ENCODE results near the gene ACR.
"Not testable (repeated sequence)": the region's sequence is repeated elsewhere in the genome, so short reads cannot be mapped to it uniquely, and the experiment has no call there.

ACR gene

DNA sequence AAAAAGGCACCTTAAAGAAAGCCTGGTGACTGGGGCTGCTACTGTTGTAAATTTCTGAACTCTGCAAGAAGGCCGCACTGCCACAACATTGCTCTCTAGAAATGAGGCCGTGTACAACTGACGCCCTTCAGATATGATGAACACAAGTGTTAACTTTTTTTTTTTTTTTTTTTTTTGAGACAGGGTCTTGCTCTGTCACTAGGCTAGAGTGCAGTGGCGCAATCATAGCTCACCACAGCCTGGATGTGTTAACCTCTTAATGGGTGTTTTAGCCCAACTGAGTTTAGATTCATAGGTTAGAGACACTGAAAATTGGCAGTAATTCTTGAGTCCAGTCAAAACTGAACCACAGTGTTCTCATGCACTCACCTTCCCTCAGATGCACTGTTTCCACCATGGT lies 42.2 kb downstream of the ACR start:
- DNase-seq (ENCODE audit: low read depth in 2 of 2): not testable (repeated sequence)

DNA sequence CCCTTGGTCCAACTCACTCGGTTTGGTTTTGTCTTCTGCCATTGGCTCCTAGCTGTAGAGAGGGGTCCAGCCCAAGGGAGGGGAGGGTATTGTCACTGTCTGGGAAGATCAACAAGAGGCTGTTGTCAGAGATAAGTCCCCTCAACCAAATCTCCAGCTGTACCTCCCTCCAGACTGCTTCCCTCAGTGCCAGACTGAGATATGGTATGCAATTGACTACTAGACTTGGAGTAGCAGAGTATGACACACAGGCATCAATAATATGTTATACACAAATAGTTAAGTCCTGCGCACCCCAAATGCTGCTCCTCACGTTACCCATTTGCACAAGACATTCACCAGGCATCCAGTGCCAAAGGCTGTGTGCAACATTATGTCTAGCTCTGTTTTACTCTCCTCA lies 44.2 kb downstream of the ACR start:
- DNase-seq (ENCODE audit: low read depth in 2 of 2): not testable (repeated sequence)

DNA sequence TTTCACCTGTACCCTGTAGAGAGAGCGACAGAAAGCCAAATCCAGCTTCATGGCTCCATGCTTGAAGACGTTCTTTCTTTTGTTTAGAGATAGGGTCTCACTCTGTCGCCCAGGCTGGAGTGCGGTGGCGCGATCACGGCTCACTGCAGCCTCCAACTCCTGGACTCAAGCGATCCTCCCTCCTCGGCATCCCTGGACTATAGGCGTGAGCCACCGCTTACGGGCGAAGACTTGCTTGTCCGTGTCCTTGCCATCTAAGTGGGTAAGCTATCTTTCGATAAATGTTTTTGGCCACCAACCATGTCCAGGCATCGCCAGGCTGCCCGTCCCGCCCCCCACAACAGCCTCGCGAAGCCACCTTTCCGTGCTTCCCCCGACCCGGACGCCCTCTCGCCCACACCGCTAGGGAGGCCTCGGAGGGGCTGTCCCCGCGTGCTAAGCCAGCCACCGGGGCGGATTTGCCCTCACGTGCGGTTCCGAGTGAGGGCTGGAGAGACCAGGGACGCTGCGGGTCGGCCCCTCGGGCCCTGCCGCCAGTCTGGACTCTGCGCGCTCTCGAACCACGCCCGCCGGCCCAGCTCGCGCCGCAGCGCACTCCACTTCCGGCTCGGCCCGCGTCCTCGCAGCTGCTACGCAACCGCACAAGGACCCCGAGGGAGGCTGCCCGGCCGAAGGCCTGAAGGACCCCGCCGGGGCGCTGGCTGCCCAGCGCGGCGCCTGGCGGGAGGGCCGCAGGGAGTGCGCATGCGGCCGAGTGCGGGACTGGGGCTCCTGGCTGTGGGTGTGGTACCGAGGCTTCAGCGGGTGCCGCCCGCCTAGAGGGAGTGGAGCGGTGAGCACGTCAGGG lies 45.3 kb downstream of the ACR start, which contains the start of gene RABL2B:
Gene RABL2B, minus strand, starts transcription at position 604 of the 847 bp plus-strand sequence. CDS start 1,342 bp downstream, outside the sequence.
- DNase-seq (ENCODE audit: low read depth in 2 of 2): peak; percentile 66 to 69

DNA sequence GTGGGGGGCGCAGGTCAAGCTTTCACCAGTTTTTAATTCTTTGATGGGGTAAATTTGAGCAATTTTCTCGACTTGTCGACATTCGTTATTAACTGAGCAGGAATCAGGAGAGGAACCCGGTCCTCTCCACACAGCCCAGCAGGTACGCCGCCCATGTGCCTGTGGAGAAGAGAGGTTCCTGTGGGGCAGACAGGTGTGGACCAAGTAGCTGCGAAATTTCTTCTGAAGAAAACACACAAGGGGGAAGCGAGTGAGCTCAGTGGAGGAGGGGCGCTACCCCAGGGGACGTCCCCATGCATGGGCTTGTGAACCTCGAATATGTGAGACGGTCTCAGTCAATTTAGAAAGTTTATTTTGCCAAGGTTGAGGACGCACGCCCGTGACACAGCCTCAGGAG lies 45.9 kb downstream of the ACR start:
- not testable (repeated sequence) for DNase-seq (ENCODE audit: low read depth in 2 of 2)

GRCh38 chr22:50785289-50785688 lies 47.3 kb downstream of the ACR start:
- not testable (repeated sequence) for DNase-seq (ENCODE audit: low read depth in 2 of 2)

- not testable (repeated sequence) for DNase-seq (ENCODE audit: low read depth in 2 of 2)
These were observed 48.9 kb downstream of the ACR start for GRCh38 chr22:50786936-50787335.
